Effector CD8-positive, alpha-beta T cell (primary cell): ENCODE results near the gene DNAJC25.
"Not testable (repeated sequence)": the region's sequence is repeated elsewhere in the genome, so short reads cannot be mapped to it uniquely, and the experiment has no call there.

ENCODE experiments used
- DNase-seq: peaks from one replicate; lab custom pipeline; 2025; lab: John Stamatoyannopoulos, UW
- total RNA-seq, 4 experiments: gene quantifications; one replicate each; lab custom pipeline; 2026; lab: John Stamatoyannopoulos, UW

DNAJC25 gene
- total RNA-seq: 5.5 to 8.0 (median 7.8) reads per million in 4 experiments

GRCh38 chr9:111631214-111631971, at the start of gene DNAJC25:
TSS of gene DNAJC25 (plus strand) at chr9:111631334. CDS start at chr9:111631408, 74 bp downstream.
- DNase-seq: peak; percentile 95

DNA sequence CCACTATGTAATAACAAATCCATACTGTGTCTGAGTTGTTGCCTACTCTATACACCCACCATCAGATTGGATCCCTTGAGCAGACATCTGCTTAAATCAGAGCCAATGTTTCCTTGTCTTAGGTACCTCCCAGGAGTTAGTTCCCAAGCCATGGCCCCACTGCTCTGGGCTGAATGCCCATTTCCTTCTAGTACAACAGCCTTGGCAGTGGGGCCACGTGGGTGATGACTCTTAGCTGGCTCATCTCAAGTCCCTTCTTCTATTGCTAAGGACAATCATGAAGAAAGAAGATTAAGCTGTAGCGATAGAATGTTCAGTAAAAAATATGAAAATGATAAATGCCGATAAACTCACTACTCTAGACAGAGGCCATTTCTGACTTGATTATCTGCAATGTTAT, 48.2 kb upstream of the DNAJC25 start:
- DNase-seq: no peak

GRCh38 chr9:111586378-111586777, 44.8 kb upstream of the DNAJC25 start:
- no peak for DNase-seq

GRCh38 chr9:111588846-111589245, 42.3 kb upstream of the DNAJC25 start:
- no peak for DNase-seq

DNA sequence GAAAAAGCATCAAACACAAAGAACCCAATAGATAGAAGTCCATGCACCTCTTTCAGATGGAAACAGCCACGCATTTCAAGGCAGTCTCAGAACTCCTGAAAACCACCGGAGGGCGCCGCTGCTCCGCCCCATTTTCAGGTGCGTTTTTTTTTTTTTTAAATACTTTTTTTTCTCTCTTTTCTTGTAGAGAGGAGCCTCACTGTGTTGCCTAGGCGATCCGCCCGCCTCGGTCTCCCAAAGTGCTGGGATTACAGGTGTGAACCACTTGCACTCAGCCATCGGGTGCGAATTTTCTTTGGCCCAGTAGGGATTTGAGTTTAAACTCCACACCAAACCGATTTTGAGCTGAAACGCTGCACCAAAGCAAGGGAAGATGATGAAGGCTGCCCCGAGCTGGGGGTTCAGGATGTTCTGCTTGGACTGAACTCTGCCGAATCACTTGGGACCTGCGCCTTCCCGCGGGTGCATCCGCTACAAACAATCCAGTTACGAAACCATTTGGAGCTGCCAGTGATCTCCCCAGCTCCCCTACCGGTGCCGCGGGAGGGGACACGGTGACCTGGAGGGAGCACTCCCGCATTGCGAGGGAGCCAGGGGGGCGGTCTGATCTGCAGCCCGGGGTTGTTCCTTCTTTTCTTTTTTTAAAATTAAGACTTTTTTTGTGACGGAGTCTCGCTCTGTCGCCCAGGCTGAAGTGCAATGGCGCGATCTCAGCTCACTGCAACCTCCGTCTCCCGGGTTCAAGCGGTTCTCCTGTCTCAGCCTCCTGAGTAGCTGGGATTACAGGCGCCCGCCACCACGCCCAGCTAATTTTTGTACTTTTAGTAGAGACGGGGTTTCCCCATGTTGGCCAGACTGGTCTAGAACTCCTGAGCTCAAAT, 33.0 kb upstream of the DNAJC25 start:
- DNase-seq: peak; percentile 42

GRCh38 chr9:111598733-111599091, 32.4 kb upstream of the DNAJC25 start:
- DNase-seq: no peak

- DNase-seq: no peak
Observed at GRCh38 chr9:111599092-111599954, 31.8 kb upstream of the DNAJC25 start, which contains the start of gene PTGR1. TSS of gene PTGR1 (minus strand) at chr9:111599647. CDS start at chr9:111597422, 2,225 bp downstream.

GRCh38 chr9:111599955-111600343, 31.2 kb upstream of the DNAJC25 start:
- DNase-seq: no peak

- DNase-seq: no peak
Observed at GRCh38 chr9:111601237-111602018, 29.7 kb upstream of the DNAJC25 start.

- DNase-seq: no peak
Observed at GRCh38 chr9:111603041-111603440, 28.1 kb upstream of the DNAJC25 start.

DNA sequence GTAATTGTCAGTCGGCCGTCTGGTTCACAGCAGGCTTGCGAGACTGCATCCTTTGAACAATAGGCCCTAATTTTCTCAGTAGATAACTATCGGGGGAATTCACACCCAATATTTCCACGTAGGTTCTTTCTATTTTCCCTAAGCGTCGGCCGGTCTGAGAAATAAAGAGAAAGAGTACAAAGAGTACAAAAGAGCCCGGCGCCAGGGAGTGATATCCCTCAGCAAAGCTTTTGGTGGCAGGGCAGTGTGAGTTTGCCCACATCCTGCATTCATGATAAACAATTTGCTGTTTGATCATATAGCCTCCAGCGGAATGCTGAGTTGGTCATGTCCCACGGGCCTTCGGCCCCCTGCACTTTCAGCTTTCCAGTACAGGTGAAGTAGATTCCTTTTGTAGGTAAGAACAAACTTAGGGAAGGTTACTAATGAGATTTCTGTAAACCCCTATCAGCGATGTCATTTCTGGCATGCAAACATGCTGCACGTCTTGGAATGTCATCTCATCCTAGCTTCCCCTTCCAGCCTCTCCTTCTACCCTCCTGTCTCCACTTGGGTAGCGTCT, 27.0 kb upstream of the DNAJC25 start:
- DNase-seq: no peak

DNA sequence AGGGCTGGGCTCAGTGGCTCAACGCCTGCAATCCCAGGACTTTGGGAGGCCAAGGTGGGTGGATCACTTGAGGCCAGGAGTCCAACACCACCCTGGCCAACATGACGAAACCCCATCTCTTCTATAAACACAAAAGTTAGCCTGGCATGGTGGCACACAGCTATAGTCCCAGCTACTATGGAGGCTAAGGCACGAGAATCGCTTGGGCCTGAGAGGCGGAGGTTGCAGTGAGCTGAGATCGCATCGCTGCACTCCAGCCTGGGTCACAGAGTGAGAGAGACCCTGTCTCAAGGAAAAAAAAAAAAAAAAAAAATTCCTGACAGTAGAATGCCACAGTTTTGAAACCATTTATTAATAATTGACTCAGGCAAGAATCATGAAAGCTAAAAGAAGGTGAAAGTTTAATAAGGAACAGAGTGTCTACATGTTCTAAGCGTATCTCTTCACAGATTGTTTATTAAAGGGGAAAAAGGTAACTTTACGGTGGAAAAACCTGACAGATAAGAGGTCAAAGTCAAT, 26.0 kb upstream of the DNAJC25 start:
- no peak for DNase-seq

DNA sequence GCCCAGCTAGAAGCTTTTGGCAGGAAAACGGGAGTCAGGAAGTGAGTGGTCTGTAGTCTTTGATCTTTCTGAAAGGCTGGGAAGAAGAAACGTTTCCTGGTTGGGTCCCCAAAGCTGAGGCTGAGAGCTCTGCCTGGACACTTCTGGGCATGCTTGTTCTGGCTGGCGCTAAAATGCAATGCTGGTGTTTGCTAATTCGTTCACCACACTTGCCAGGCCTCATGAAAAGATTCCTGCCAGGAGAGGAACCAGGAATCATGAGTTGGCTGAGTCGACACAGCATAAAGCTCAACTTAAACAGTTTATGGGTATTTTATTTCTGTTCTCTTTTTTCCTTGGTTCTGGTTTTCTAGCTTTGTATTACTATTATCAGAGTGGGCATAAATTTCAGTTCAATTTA, 21.0 kb upstream of the DNAJC25 start:
- no peak for DNase-seq

- no peak for DNase-seq
Observed at GRCh38 chr9:111610845-111611244, 20.3 kb upstream of the DNAJC25 start.

DNA sequence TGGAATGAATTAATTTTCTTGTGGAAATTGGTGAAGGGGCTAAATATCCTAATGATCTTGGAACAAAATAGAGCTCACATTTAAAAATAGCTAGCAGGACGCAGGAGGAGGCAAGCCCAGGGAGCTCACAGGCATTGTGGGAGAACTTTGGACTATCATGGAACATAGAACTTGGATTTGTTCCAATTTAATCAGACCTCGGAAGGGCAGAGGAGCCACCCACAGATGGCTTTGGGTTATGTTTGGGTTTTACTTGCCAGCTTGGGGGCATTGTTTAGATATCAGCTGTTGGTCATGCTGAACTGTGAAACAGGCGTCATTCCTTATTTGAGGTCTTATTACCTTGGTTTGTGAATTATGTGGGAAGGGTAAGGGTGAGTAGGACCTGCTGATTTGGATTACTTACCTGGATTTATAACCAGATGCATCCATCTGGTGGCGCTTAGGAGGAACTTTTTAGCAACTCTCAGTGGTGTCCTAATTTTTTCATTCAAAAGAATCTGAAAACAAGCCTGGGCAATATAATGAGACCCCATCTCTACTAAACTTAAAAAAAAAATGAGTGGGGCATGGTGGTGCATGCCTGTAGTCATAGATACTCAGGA, 17.6 kb upstream of the DNAJC25 start:
- DNase-seq: no peak

GRCh38 chr9:111615928-111616327, 15.2 kb upstream of the DNAJC25 start:
- DNase-seq: no peak

DNA sequence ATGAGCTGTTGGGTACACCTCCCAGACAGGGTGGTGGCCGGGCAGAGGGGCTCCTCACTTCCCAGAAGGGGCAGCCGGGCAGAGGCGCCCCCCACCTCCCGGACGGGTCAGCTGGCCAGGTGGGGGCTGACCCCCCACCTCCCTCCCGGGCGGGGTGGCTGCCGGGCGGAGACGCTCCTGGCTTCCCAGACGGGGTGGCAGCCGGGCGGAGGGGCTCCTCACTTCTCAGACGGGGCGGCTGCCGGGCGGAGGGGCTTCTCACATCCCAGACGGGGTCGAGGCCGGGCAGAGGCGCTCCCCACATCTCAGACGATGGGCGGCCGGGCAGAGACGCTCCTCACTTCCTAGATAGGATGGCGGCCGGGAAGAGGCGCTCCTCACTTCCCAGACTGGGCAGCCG, 13.8 kb upstream of the DNAJC25 start:
- not testable (repeated sequence) for DNase-seq

DNA sequence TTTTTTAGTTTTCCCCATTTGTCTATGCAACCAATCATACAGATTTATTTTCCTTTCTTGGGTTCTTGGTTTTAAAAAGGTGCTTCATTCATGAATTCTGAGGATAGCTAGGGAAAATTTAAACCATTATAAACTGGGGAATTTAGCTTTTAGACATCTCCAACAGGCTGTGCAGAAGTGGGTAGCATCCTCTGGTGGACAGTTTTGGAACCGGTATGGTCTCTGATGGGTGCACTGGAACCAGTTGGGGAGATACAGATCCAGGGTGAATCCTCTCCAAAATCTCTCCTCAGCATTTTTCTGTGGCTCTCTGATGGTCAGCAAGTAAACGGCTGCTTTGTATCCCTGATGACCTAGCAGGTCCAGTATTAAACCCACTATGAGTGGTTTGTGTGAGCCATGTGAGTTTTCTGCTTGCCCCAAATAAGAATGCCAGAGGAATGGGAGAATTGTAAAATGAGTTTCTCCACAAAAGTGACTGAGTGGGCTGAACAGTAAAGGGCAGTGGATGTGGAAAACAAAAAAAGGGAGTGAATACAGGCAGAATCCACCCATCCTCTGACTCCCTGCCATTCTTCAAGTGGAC, 9.1 kb upstream of the DNAJC25 start:
- DNase-seq: no peak

DNA sequence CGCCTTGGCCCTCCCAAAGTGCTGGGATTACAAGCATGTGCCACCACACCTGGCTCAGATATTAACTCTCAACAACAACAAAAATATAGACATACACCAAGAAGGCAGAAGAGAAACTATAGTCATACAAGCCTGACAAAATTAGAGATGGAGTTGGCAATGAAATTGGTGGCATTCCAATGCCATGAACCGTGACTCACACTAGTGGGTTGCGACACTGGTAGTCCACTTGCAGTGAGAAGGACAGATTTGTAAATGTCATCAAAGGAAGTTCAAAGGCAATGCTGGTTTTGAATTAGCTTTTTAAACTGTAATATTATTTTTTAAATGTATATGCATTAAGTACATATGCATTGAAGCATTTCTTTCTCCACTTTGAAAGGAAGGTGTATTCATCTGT, 8.5 kb upstream of the DNAJC25 start:
- no peak for DNase-seq
